ENCODE data around the gene EDEM2.

DNA sequence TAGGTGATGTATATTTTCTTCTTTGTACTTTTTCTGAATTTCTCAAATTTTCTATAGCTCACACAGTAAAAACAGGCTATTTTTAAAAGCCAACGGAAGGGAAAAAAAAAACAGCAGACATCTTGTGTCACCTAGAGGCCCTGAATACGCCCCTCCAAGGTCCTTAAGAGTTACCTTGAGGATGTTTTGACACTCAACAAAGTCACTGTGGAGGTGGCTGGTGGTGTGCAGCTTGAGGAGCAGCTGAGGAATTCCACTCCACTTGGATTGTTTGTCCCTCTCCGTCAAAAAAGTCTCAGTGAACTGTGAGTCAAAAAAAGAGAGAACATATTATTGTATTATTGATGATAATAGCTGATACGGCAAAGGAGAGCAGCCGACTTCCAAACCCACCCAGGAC is 69.3 kb downstream of the EDEM2 start:
- TF ChIP-seq, protein P1, sequence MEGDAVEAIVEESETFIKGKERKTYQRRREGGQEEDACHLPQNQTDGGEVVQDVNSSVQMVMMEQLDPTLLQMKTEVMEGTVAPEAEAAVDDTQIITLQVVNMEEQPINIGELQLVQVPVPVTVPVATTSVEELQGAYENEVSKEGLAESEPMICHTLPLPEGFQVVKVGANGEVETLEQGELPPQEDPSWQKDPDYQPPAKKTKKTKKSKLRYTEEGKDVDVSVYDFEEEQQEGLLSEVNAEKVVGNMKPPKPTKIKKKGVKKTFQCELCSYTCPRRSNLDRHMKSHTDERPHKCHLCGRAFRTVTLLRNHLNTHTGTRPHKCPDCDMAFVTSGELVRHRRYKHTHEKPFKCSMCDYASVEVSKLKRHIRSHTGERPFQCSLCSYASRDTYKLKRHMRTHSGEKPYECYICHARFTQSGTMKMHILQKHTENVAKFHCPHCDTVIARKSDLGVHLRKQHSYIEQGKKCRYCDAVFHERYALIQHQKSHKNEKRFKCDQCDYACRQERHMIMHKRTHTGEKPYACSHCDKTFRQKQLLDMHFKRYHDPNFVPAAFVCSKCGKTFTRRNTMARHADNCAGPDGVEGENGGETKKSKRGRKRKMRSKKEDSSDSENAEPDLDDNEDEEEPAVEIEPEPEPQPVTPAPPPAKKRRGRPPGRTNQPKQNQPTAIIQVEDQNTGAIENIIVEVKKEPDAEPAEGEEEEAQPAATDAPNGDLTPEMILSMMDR (IDR thresholded peaks at IDR 0.05): no peak
- no peak for TF ChIP-seq EZH2 (IDR thresholded peaks at IDR 0.05; ENCODE audit: borderline replicate concordance, insufficient read depth, low read depth, low read length, poor library complexity, severe bottlenecking)
